ENCODE data around the gene TADA3.

DNA sequence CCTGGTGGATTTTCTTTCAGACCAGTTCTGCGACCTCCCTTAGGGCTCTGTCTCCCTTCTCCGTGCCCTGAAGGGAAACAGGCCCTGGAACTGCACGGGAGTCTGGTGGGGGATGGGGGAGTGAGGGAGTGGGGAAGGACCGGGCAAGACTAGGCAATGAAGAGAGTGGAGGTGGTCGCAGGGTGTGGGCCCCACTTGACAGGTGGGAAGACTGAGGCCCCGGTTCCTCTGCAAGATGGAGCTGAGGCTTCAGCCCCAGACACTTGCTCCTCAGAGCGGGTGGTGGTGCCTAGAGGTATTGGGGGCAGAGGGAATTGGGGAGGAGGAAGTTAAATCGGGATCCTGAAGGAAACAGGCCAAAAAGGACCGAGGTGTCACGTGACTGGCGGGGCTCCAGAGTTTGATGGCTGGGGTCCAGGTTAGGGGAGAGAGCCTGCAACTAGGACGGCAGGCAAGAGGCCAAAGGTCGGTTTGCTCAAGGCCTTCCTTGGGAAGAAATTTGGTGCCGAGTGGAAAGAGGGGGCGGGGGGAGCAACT, 21.9 kb downstream of the TADA3 start:
- TF ChIP-seq, protein P1, sequence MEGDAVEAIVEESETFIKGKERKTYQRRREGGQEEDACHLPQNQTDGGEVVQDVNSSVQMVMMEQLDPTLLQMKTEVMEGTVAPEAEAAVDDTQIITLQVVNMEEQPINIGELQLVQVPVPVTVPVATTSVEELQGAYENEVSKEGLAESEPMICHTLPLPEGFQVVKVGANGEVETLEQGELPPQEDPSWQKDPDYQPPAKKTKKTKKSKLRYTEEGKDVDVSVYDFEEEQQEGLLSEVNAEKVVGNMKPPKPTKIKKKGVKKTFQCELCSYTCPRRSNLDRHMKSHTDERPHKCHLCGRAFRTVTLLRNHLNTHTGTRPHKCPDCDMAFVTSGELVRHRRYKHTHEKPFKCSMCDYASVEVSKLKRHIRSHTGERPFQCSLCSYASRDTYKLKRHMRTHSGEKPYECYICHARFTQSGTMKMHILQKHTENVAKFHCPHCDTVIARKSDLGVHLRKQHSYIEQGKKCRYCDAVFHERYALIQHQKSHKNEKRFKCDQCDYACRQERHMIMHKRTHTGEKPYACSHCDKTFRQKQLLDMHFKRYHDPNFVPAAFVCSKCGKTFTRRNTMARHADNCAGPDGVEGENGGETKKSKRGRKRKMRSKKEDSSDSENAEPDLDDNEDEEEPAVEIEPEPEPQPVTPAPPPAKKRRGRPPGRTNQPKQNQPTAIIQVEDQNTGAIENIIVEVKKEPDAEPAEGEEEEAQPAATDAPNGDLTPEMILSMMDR (conservative IDR thresholded peaks at IDR 0.05; ENCODE audit: low read depth, low read length): no peak
- no peak for TF ChIP-seq EZH2 (IDR thresholded peaks at IDR 0.05; ENCODE audit: low read length, unreplicated experiment)

Data from PC-3 (cell line).